ENCODE results near the gene DEGS1. TPM values are rescaled to one million over a fixed set of nuclear protein-coding genes. Genes with fewer than 3 reads are reported as not detected.
"Not testable (repeated sequence)": the region's sequence is repeated elsewhere in the genome, so short reads cannot be mapped to it uniquely, and the experiment has no call there.

DEGS1 gene
- total RNA-seq, 1 donor from 2014 or later = 36.1 TPM

GRCh38 chr1:224205931-224206538, 23.0 kb downstream of the DEGS1 start:
- intact Hi-C loops (cut with DNase I); DNase-seq (ENCODE audit: low spot score): not testable (repeated sequence)

- DNase-seq (ENCODE audit: low spot score) = no peak
- intact Hi-C loops (cut with DNase I) = no loop called here
Observed at GRCh38 chr1:224211206-224211962, 28.3 kb downstream of the DEGS1 start.

- DNase-seq (ENCODE audit: low spot score) = no peak
Observed at GRCh38 chr1:224212618-224213061, 29.6 kb downstream of the DEGS1 start.

GRCh38 chr1:224213438-224214119, 30.5 kb downstream of the DEGS1 start:
- no peak for DNase-seq (ENCODE audit: low spot score)
- intact Hi-C loops (cut with DNase I) = no loop called here

More at GRCh38 chr1:224212618-224213061, 29.6 kb downstream of the DEGS1 start:
- intact Hi-C loops (cut with DNase I) = no loop called here

- DNase-seq (ENCODE audit: low spot score) = no peak
- intact Hi-C loops (cut with DNase I) = no loop called here
Observed at GRCh38 chr1:224216382-224216781, 33.3 kb downstream of the DEGS1 start.

- no peak for DNase-seq (ENCODE audit: low spot score)
- intact Hi-C loops (cut with DNase I) = no loop called here
Observed at GRCh38 chr1:224217655-224218623, 34.9 kb downstream of the DEGS1 start.

- intact Hi-C loops (cut with DNase I) = no loop called here
- no peak for DNase-seq (ENCODE audit: low spot score)
Observed at GRCh38 chr1:224219011-224219611, 36.1 kb downstream of the DEGS1 start.

GRCh38 chr1:224219612-224220059, 36.6 kb downstream of the DEGS1 start:
- intact Hi-C loops (cut with DNase I) = no loop called here
- no peak for DNase-seq (ENCODE audit: low spot score)

GRCh38 chr1:224223819-224224714, 41.0 kb downstream of the DEGS1 start:
- no peak for DNase-seq (ENCODE audit: low spot score)
- intact Hi-C loops (cut with DNase I) = no loop called here

- intact Hi-C loops (cut with DNase I) = no loop called here
- DNase-seq (ENCODE audit: low spot score) = no peak
Observed at GRCh38 chr1:224226849-224227502, 43.9 kb downstream of the DEGS1 start.

GRCh38 chr1:224234017-224234416, 51.0 kb downstream of the DEGS1 start:
- intact Hi-C loops (cut with DNase I) = no loop called here
- no peak for DNase-seq (ENCODE audit: low spot score)

GRCh38 chr1:224235813-224236493, 52.9 kb downstream of the DEGS1 start:
- intact Hi-C loops (cut with DNase I) = no loop called here
- no peak for DNase-seq (ENCODE audit: low spot score)

GRCh38 chr1:224237119-224237881, 54.3 kb downstream of the DEGS1 start:
- intact Hi-C loops (cut with DNase I) = no loop called here

GRCh38 chr1:224238212-224238611, 55.2 kb downstream of the DEGS1 start:
- intact Hi-C loops (cut with DNase I) = no loop called here

More at GRCh38 chr1:224237119-224237881, 54.3 kb downstream of the DEGS1 start:
- DNase-seq (ENCODE audit: low spot score) = no peak

GRCh38 chr1:224238756-224239155, 55.7 kb downstream of the DEGS1 start:
- intact Hi-C loops (cut with DNase I) = no loop called here
- no peak for DNase-seq (ENCODE audit: low spot score)

More at GRCh38 chr1:224238212-224238611, 55.2 kb downstream of the DEGS1 start:
- no peak for DNase-seq (ENCODE audit: low spot score)

Data from cardiac septum (tissue), 1 donor.